Measurements from ENCODE around the gene ARHGAP32.

DNA sequence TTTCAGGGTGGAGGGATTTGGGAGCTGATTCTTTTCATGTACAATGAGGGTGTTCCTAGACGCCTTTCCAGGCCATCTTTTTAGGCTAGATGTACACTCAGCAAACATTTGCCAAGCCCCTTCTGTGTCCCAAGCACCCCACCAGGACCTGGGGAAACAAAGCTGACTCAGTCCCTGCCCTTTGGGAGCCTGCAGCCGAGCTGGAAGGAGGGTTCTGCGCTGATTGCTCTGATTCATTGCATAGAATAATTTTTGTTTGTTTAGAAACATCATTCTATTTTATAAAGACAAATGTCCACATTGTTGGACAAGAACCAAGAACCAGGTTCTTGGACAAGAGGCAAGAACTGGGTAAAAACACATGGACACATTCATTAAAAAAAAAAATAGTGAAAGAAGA is 266.1 kb downstream of the ARHGAP32 start:
- TF ChIP-seq ARNTL (CRISPR knock-in tag; IDR thresholded peaks at IDR 0.05; ENCODE audit: borderline replicate concordance, low read depth), result no peak
- TF ChIP-seq, protein P1, sequence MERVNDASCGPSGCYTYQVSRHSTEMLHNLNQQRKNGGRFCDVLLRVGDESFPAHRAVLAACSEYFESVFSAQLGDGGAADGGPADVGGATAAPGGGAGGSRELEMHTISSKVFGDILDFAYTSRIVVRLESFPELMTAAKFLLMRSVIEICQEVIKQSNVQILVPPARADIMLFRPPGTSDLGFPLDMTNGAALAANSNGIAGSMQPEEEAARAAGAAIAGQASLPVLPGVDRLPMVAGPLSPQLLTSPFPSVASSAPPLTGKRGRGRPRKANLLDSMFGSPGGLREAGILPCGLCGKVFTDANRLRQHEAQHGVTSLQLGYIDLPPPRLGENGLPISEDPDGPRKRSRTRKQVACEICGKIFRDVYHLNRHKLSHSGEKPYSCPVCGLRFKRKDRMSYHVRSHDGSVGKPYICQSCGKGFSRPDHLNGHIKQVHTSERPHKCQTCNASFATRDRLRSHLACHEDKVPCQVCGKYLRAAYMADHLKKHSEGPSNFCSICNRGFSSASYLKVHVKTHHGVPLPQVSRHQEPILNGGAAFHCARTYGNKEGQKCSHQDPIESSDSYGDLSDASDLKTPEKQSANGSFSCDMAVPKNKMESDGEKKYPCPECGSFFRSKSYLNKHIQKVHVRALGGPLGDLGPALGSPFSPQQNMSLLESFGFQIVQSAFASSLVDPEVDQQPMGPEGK (CRISPR knock-in tag; IDR thresholded peaks at IDR 0.05; ENCODE audit: borderline replicate concordance), result no peak
- TF ChIP-seq, protein P2, sequence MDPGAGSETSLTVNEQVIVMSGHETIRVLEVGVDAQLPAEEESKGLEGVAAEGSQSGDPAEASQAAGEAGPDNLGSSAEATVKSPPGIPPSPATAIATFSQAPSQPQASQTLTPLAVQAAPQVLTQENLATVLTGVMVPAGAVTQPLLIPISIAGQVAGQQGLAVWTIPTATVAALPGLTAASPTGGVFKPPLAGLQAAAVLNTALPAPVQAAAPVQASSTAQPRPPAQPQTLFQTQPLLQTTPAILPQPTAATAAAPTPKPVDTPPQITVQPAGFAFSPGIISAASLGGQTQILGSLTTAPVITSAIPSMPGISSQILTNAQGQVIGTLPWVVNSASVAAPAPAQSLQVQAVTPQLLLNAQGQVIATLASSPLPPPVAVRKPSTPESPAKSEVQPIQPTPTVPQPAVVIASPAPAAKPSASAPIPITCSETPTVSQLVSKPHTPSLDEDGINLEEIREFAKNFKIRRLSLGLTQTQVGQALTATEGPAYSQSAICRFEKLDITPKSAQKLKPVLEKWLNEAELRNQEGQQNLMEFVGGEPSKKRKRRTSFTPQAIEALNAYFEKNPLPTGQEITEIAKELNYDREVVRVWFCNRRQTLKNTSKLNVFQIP (CRISPR knock-in tag; IDR thresholded peaks at IDR 0.05; ENCODE audit: borderline replicate concordance, low read depth), result no peak
- TF ChIP-seq ZFP3 (CRISPR knock-in tag; IDR thresholded peaks at IDR 0.05), result no peak
- TF ChIP-seq PPARA (CRISPR knock-in tag; IDR thresholded peaks at IDR 0.05; ENCODE audit: borderline replicate concordance), result no peak
- TF ChIP-seq, protein P3, sequence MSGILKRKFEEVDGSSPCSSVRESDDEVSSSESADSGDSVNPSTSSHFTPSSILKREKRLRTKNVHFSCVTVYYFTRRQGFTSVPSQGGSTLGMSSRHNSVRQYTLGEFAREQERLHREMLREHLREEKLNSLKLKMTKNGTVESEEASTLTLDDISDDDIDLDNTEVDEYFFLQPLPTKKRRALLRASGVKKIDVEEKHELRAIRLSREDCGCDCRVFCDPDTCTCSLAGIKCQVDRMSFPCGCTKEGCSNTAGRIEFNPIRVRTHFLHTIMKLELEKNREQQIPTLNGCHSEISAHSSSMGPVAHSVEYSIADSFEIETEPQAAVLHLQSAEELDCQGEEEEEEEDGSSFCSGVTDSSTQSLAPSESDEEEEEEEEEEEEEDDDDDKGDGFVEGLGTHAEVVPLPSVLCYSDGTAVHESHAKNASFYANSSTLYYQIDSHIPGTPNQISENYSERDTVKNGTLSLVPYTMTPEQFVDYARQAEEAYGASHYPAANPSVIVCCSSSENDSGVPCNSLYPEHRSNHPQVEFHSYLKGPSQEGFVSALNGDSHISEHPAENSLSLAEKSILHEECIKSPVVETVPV (CRISPR knock-in tag; IDR thresholded peaks at IDR 0.05), result no peak
- TF ChIP-seq BACH2 (CRISPR knock-in tag; IDR thresholded peaks at IDR 0.05; ENCODE audit: borderline replicate concordance), result no peak
- TF ChIP-seq ZFP30 (CRISPR knock-in tag; IDR thresholded peaks at IDR 0.05), result no peak
- TF ChIP-seq ZNF8 (CRISPR knock-in tag; IDR thresholded peaks at IDR 0.05), result no peak
- TF ChIP-seq ZNF565 (CRISPR knock-in tag; conservative IDR thresholded peaks at IDR 0.05; ENCODE audit: low read depth), result no peak
